ENCODE results near the gene NEK4. TPM values are rescaled to one million over a fixed set of nuclear protein-coding genes. Genes with fewer than 3 reads are reported as not detected.

The NEK4 gene
- total RNA-seq, 1 experiment from 2014 or later: 36.2 TPM

GRCh38 chr3:52690560-52690959, 80.2 kb downstream of the NEK4 start:
- no TSS peak for BruUV-seq (replicated peaks)
- no peak overlapping the region for H3K4me3 ChIP-seq (replicated peaks in 1 of 2; ENCODE audit: low read depth in 1 of 2, low read length in 2 of 2)
- ChIA-PET CTCF (no interaction called here), RAD21 (ENCODE audit: low non-redundant PET in 1 of 2, low total read pairs in 2 of 2, uncharacterized antibody in 2 of 2, unreplicated experiment in 2 of 2) (no interaction called here), POLR2A (interaction anchor here (1.3 to 2.0 kb wide), 3 partner anchors 8 to 15 kb away, joined by 3 to 6 read pairs (median 4); partner anchors contain the start of genes GLT8D1 and SPCS1)
- H2AFZ ChIP-seq (ENCODE audit: low read depth, low read length, poor library complexity, severe bottlenecking): no peak overlapping the region
- TF ChIP-seq POLR2AphosphoS5 (IDR thresholded peaks at IDR 0.05; ENCODE audit: low read depth, low read length) (no peak), ZNF274 (IDR thresholded peaks at IDR 0.05; ENCODE audit: low read depth, low read length) (no peak), SIN3A (IDR thresholded peaks at IDR 0.05; ENCODE audit: low read depth) (no peak), CBX3 (IDR thresholded peaks at IDR 0.05; ENCODE audit: low read depth) (no peak), MAX (IDR thresholded peaks at IDR 0.05) (no peak), SP1 (IDR thresholded peaks at IDR 0.05; ENCODE audit: low read depth) (no peak), CEBPB (IDR thresholded peaks at IDR 0.05; ENCODE audit: low read depth) (no peak), SRF (IDR thresholded peaks at IDR 0.05; ENCODE audit: low read depth) (no peak), POLR2A (IDR thresholded peaks at IDR 0.05; ENCODE audit: borderline replicate concordance, extremely low read depth, insufficient read depth, insufficient read length) (no peak), YY1 (IDR thresholded peaks at IDR 0.05; ENCODE audit: extremely low read depth, insufficient replicate concordance, low read depth, low read length) (no peak), EZH2 (IDR thresholded peaks at IDR 0.05) (no peak), ZFX (IDR thresholded peaks at IDR 0.05) (no peak)
- TF ChIP-seq, protein P1, sequence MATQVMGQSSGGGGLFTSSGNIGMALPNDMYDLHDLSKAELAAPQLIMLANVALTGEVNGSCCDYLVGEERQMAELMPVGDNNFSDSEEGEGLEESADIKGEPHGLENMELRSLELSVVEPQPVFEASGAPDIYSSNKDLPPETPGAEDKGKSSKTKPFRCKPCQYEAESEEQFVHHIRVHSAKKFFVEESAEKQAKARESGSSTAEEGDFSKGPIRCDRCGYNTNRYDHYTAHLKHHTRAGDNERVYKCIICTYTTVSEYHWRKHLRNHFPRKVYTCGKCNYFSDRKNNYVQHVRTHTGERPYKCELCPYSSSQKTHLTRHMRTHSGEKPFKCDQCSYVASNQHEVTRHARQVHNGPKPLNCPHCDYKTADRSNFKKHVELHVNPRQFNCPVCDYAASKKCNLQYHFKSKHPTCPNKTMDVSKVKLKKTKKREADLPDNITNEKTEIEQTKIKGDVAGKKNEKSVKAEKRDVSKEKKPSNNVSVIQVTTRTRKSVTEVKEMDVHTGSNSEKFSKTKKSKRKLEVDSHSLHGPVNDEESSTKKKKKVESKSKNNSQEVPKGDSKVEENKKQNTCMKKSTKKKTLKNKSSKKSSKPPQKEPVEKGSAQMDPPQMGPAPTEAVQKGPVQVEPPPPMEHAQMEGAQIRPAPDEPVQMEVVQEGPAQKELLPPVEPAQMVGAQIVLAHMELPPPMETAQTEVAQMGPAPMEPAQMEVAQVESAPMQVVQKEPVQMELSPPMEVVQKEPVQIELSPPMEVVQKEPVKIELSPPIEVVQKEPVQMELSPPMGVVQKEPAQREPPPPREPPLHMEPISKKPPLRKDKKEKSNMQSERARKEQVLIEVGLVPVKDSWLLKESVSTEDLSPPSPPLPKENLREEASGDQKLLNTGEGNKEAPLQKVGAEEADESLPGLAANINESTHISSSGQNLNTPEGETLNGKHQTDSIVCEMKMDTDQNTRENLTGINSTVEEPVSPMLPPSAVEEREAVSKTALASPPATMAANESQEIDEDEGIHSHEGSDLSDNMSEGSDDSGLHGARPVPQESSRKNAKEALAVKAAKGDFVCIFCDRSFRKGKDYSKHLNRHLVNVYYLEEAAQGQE (IDR thresholded peaks at IDR 0.05; ENCODE audit: low read depth): no peak
- peaks cover 81% of the 10 kb centered on the region for H3K79me2 ChIP-seq (ENCODE audit: insufficient read depth, low read length)
- no peaks in the 10 kb centered on the region for H3K27me3 ChIP-seq (ENCODE audit: insufficient read depth, low read length)
- H4K20me1 ChIP-seq (ENCODE audit: insufficient read depth): peaks cover 26% of the 10 kb centered on the region; the same call in 1 of the 2 replicates
- H3K9ac ChIP-seq (ENCODE audit: low read length): no peak overlapping the region
- peaks cover 5 to 10% of the 10 kb centered on the region in 2 experiments; a peak in 3 of 4 replicates for H3K4me1 ChIP-seq (ENCODE audit: control insufficient read depth in 1 of 2, insufficient read depth in 2 of 2, low read length in 2 of 2)
- H3K36me3 ChIP-seq (ENCODE audit: control insufficient read depth in 1 of 2, insufficient read depth in 2 of 2, low read length in 2 of 2): peaks cover 75 to 91% of the 10 kb centered on the region in 2 experiments
- intact Hi-C loops (cut with micrococcal nuclease): no loop called here
- no peak overlapping the region for H3K4me2 ChIP-seq (ENCODE audit: low read length)
- no peak for DNase-seq (ENCODE audit: low read depth, low spot score)
- H3K9me3 ChIP-seq (ENCODE audit: control insufficient read depth in 1 of 2, insufficient read depth in 1 of 2, low read depth in 1 of 2, low read length in 2 of 2): no peaks in the 10 kb centered on the region
- no peak for ATAC-seq
- H3K27ac ChIP-seq (ENCODE audit: low read depth, low read length): no peak overlapping the region
- H3K9me2 ChIP-seq (ENCODE audit: insufficient read depth): no peaks in the 10 kb centered on the region
